Suprapubic skin (tissue), 4 donors: ENCODE data around the gene JSRP1. TPM values are rescaled to one million over a fixed set of nuclear protein-coding genes. Genes with fewer than 3 reads are reported as not detected.
"Not testable (repeated sequence)": the region's sequence is repeated elsewhere in the genome, so short reads cannot be mapped to it uniquely, and the experiment has no call there.

Source experiments
- DNase-seq, 2 donors: peaks; one replicate each; pipeline ENCODE4 v3.0.0-alpha.2; 2019; ENCODE audit warnings: low spot score in 2 of 2
- H3K27ac ChIP-seq: fragments of 200-600 bp; sonication (generic); one replicate; pipeline ENCODE4 v1.5.1; 2019
- H3K27me3 ChIP-seq: fragments of 200-600 bp; sonication (generic); one replicate; pipeline ENCODE4 v1.5.1; 2019
- H3K36me3 ChIP-seq: fragments of 200-600 bp; sonication (generic); one replicate; pipeline ENCODE4 v1.5.1; 2019
- H3K4me1 ChIP-seq: fragments of 200-600 bp; sonication (generic); one replicate; pipeline ENCODE4 v1.5.1; 2019
- H3K4me3 ChIP-seq: fragments of 200-600 bp; sonication (generic); one replicate; pipeline ENCODE4 v1.5.1; 2019; ENCODE audit warnings: mild to moderate bottlenecking
- H3K9me3 ChIP-seq: fragments of 200-600 bp; sonication (generic); one replicate; pipeline ENCODE4 v1.5.1; 2019
- CTCF ChIP-seq, 2 donors: fragments of 200-600 bp in 1 of 2; fragments of 450-650 bp in 1 of 2; sonication (generic) in 1 of 2; IDR thresholded peaks; one replicate each; pipeline ENCODE4 v1.5.1; 2016 to 2019; ENCODE audit warnings: antibody characterized with exemption in 2 of 2, mild to moderate bottlenecking in 1 of 2, moderate library complexity in 1 of 2
- EP300 ChIP-seq: sonication (generic); formaldehyde crosslinking; IDR thresholded peaks from one replicate; pipeline ENCODE4 v1.6.1; 2017; ENCODE audit warnings: antibody characterized with exemption
- POLR2A ChIP-seq, 2 donors: fragments of 450-650 bp; IDR thresholded peaks; one replicate each; pipeline ENCODE4 v1.6.1; 2017; ENCODE audit warnings: antibody characterized with exemption in 2 of 2, mild to moderate bottlenecking in 2 of 2, moderate library complexity in 2 of 2
- POLR2AphosphoS5 ChIP-seq, 3 donors: sonication (generic); formaldehyde crosslinking; IDR thresholded peaks; one replicate each; pipeline ENCODE4 v1.6.1; 2017; ENCODE audit warnings: antibody characterized with exemption in 3 of 3
- WGBS: methylation state at CpG from one replicate; pipeline ENCODE4 v1.1.5; 2018; 5-methylcytosine and 5-hydroxymethylcytosine counted together
- total RNA-seq, 4 donors: library from RNA; depleted of rRNA; stranded (reverse); fragments of >200 nt; gene quantifications; one replicate each; pipeline ENCODE4 v1.1.0, GENCODE V29; 2016

Gene JSRP1
- total RNA-seq, 4 donors from 2014 or later = not detected

GRCh38 chr19:2286402-2287140 is 30.4 kb upstream of the JSRP1 start:
- Histone ChIP-seq H3K4me3 (no peak overlapping the region), H3K36me3 (no peaks in the 10 kb centered on the region), H3K27me3 (peaks cover 33% of the 10 kb centered on the region), H3K9me3 (no peaks in the 10 kb centered on the region), H3K4me1 (peaks cover 37% of the 10 kb centered on the region), H3K27ac (no peak overlapping the region)
- TF ChIP-seq POLR2A (IDR thresholded peaks at IDR 0.05) = no peak
- TF ChIP-seq EP300 = no peak
- no peak for TF ChIP-seq POLR2AphosphoS5 (IDR thresholded peaks at IDR 0.05)
- TF ChIP-seq CTCF (IDR thresholded peaks at IDR 0.05) = no peak
- DNase-seq = no peak
- 93% methylated on average over 20 of the region's 20 CpGs for WGBS

GRCh38 chr19:2283835-2284507 is 27.8 kb upstream of the JSRP1 start:
- Histone ChIP-seq H3K4me1 (peaks cover 17% of the 10 kb centered on the region), H3K9me3 (no peaks in the 10 kb centered on the region), H3K27ac (no peak overlapping the region), H3K27me3 (peaks cover 7% of the 10 kb centered on the region), H3K4me3 (no peak overlapping the region), H3K36me3 (no peaks in the 10 kb centered on the region)
- WGBS = 96% methylated on average over 8 of the region's 8 CpGs
- DNase-seq = no peak
- TF ChIP-seq POLR2A (IDR thresholded peaks at IDR 0.05) (no peak), EP300 (no peak), POLR2AphosphoS5 (IDR thresholded peaks at IDR 0.05) (no peak), CTCF (IDR thresholded peaks at IDR 0.05) (no peak)

GRCh38 chr19:2282862-2283237 is 26.6 kb upstream of the JSRP1 start:
- Histone ChIP-seq H3K9me3 (no peaks in the 10 kb centered on the region), H3K36me3 (no peaks in the 10 kb centered on the region), H3K4me1 (peaks cover 17% of the 10 kb centered on the region), H3K4me3 (peak overlapping the region; percentile 42), H3K27me3 (no peaks in the 10 kb centered on the region), H3K27ac (no peak overlapping the region)
- TF ChIP-seq POLR2AphosphoS5 (IDR thresholded peaks at IDR 0.05) = no peak
- no peak for DNase-seq
- 83% methylated on average over 9 of the region's 11 CpGs for WGBS

GRCh38 chr19:2282062-2282861 is 26.0 kb upstream of the JSRP1 start, which contains the start of gene PEAK3:
PEAK3 (minus strand) TSS chr19:2282175; CDS start chr19:2280931, 1,244 bp downstream.
- 57% methylated on average over 15 of the region's 41 CpGs for WGBS
- peak; percentile 81 to 91 for DNase-seq
- H3K36me3 ChIP-seq = no peaks in the 10 kb centered on the region
- peaks cover 17% of the 10 kb centered on the region for H3K4me1 ChIP-seq
- no peaks in the 10 kb centered on the region for H3K27me3 ChIP-seq
- H3K4me3 ChIP-seq = peak within 1 kb of the TSS; percentile 42
- H3K9me3 ChIP-seq = no peaks in the 10 kb centered on the region
- H3K27ac ChIP-seq = no peak within 1 kb of the TSS
- TF ChIP-seq POLR2A (IDR thresholded peaks at IDR 0.05) (peak in 1 of 2 donors; percentile 14), POLR2AphosphoS5 (IDR thresholded peaks at IDR 0.05) (no peak), EP300 (no peak), CTCF (IDR thresholded peaks at IDR 0.05) (no peak)

GRCh38 chr19:2281265-2282061 is 25.2 kb upstream of the JSRP1 start:
- DNase-seq = not testable (repeated sequence)
- H3K4me3 ChIP-seq = peak overlapping the region; percentile 42
- 61% methylated on average over 4 of the region's 16 CpGs for WGBS

More at GRCh38 chr19:2281265-2282061, 25.2 kb upstream of the JSRP1 start:
- H3K27me3 ChIP-seq, H3K36me3 ChIP-seq, H3K27ac ChIP-seq, H3K9me3 ChIP-seq: not testable (repeated sequence)
- H3K4me1 ChIP-seq = peaks cover 19% of the 10 kb centered on the region
